T-cell (primary cell): Measurements from ENCODE around the gene CCL3. TPM values are rescaled to one million over a fixed set of nuclear protein-coding genes. Genes with fewer than 3 reads are reported as not detected.

Experiments used
- ATAC-seq, 4 experiments: fragments of 200-7000 bp in 3 of 4; fragments of 150-1000 bp in 1 of 4; cut with Tn5 transposase; replicated peaks in 1 of 4; 1 replicate in 3 of 4; 2 replicates in 1 of 4; pipeline ENCODE4 v1.10.0; 2021; ENCODE audit warnings: moderate library complexity in 3 of 4, mild to moderate bottlenecking in 2 of 4, moderate number of reproducible peaks in 1 of 4
- CTCF ChIA-PET, 2 donors: fragments of 300-600 bp; sonication (Branson Sonifier 250); formaldehyde crosslinking; loops; one replicate each; lab custom pipeline; 2022; ENCODE audit warnings: antibody characterized with exemption in 2 of 2; lab: Charles Lee
- POLR2A ChIA-PET, 2 donors: fragments of 300-600 bp; sonication (Branson Sonifier 250); formaldehyde crosslinking; loops; one replicate each; lab custom pipeline; 2022; ENCODE audit warnings: antibody characterized with exemption in 2 of 2; lab: Charles Lee
- DNase-seq, 35 experiments: peaks; one replicate each; pipeline versions ENCODE4 v3.0.0 to v3.0.0-alpha.2; 2013 to 2023
- H3K27ac ChIP-seq: one replicate; pipeline ENCODE4 v1.5.1; 2013; ENCODE audit warnings: low read length
- H3K27me3 ChIP-seq, 2 experiments: replicated peaks in 1 of 2; 1 replicate in 1 of 2; 2 replicates in 1 of 2; pipeline versions ENCODE4 v1.6.1 to v1.7.0; 2013; ENCODE audit warnings: low read length in 1 of 2, mixed read lengths in 1 of 2; ENCODE audit not compliant: control insufficient read depth in 2 of 2, insufficient read depth in 2 of 2; ENCODE audit errors: extremely low read depth in 1 of 2
- H3K36me3 ChIP-seq, 2 donors: 1 replicate in 1 of 2; 2 replicates in 1 of 2; pipeline versions ENCODE4 v1.6.1 to v1.7.0; 2013; ENCODE audit warnings: low read length in 1 of 2; ENCODE audit not compliant: control insufficient read depth in 2 of 2, insufficient read depth in 1 of 2; ENCODE audit errors: extremely low read depth in 1 of 2
- H3K4me1 ChIP-seq, 2 experiments: 1 replicate in 1 of 2; 2 replicates in 1 of 2; pipeline versions ENCODE4 v1.6.1 to v1.7.0; 2013; ENCODE audit warnings: low read length in 2 of 2, mixed read lengths in 1 of 2; ENCODE audit not compliant: insufficient read depth in 2 of 2, control insufficient read depth in 1 of 2; ENCODE audit errors: extremely low read depth in 1 of 2
- H3K4me3 ChIP-seq, 2 donors: 1 replicate in 1 of 2; 2 replicates in 1 of 2; pipeline versions ENCODE4 v1.5.1 to v1.7.0; 2013; ENCODE audit warnings: mild to moderate bottlenecking in 2 of 2, low read length in 1 of 2, moderate library complexity in 1 of 2; ENCODE audit not compliant: control insufficient read depth in 1 of 2; ENCODE audit errors: extremely low read depth in 1 of 2
- H3K9me3 ChIP-seq: 2 replicates; pipeline ENCODE4 v1.7.0; 2013
- H3K27ac Mint-ChIP-seq, 2 donors: one replicate each; pipeline ENCODE4 v1.8.0; 2020 to 2021; ENCODE audit warnings: mild to moderate bottlenecking in 2 of 2, mixed read lengths in 2 of 2
- H3K27me3 Mint-ChIP-seq, 2 donors: one replicate each; pipeline ENCODE4 v1.8.0; 2021 to 2022; ENCODE audit warnings: mixed read lengths in 2 of 2
- H3K36me3 Mint-ChIP-seq: one replicate; pipeline ENCODE4 v1.8.0; 2021; ENCODE audit warnings: mixed read lengths
- H3K4me1 Mint-ChIP-seq, 3 donors: one replicate each; pipeline ENCODE4 v1.8.0; 2020 to 2022; ENCODE audit warnings: mixed read lengths in 3 of 3, mild to moderate bottlenecking in 1 of 3
- H3K4me3 Mint-ChIP-seq, 3 donors: one replicate each; pipeline ENCODE4 v1.8.0; 2020 to 2022; ENCODE audit warnings: mild to moderate bottlenecking in 3 of 3, mixed read lengths in 3 of 3, moderate library complexity in 3 of 3
- H3K9me3 Mint-ChIP-seq, 3 donors: one replicate each; pipeline ENCODE4 v1.8.0; 2020 to 2022; ENCODE audit warnings: mixed read lengths in 3 of 3
- WGBS: methylation state at CpG from one replicate; pipeline ENCODE4 v1.1.5; 2013; ENCODE audit warnings: missing lambda C conversion rate; ENCODE audit not compliant: insufficient coverage; 5-methylcytosine and 5-hydroxymethylcytosine counted together
- total RNA-seq, 35 experiments: library from RNA in 6 of 35; stranded (reverse) in 6 of 35; fragments of 120-200 nt in 1 of 35; gene quantifications; one replicate each; pipeline versions ENCODE4 v1.2.1 to v1.2.4 and lab custom pipeline; 2013 to 2026

Gene CCL3
- total RNA-seq, 5 donors from 2014 or later (not counting 1 experiment from before 2014, with no cell fraction given) = 2.0 to 6.0 (median 4.8) TPM

GRCh38 chr17:36049643-36050042 is 40.3 kb downstream of the CCL3 start:
- Mint-ChIP-seq H3K4me3 (no peak overlapping the region), H3K4me1 (no peaks in the 10 kb centered on the region), H3K27ac (no peak overlapping the region), H3K9me3 (peaks cover 6 to 33% (median 20%) of the 10 kb centered on the region in 3 donors), H3K36me3 (peaks cover 8% of the 10 kb centered on the region), H3K27me3 (peaks cover 12 to 21% of the 10 kb centered on the region in 2 donors)
- Histone ChIP-seq H3K27ac (no peak overlapping the region), H3K4me1 (no peaks in the 10 kb centered on the region), H3K36me3 (no peaks in the 10 kb centered on the region), H3K27me3 (peaks cover 0 to 11% of the 10 kb centered on the region in 2 experiments), H3K9me3 (peaks cover 3% of the 10 kb centered on the region), H3K4me3 (no peak overlapping the region)
- WGBS = no CpG with 5 or more reads among the region's 2 CpGs
- DNase-seq (no peak), ATAC-seq (no peak)
- CTCF ChIA-PET = no interaction called here
- POLR2A ChIA-PET = no interaction called here

GRCh38 chr17:36048066-36048465 is 41.9 kb downstream of the CCL3 start:
- ChIA-PET CTCF (no interaction called here), POLR2A (no interaction called here)
- no peak for DNase-seq
- Histone ChIP-seq H3K9me3 (peaks cover 3% of the 10 kb centered on the region), H3K27ac (no peak overlapping the region), H3K36me3 (no peaks in the 10 kb centered on the region), H3K27me3 (peaks cover 0 to 11% of the 10 kb centered on the region in 2 experiments), H3K4me3 (no peak overlapping the region), H3K4me1 (no peaks in the 10 kb centered on the region)
- H3K27me3 Mint-ChIP-seq = peaks cover 19 to 26% of the 10 kb centered on the region in 2 donors
- no peaks in the 10 kb centered on the region for H3K4me1 Mint-ChIP-seq
- no peak for ATAC-seq
- no peak overlapping the region for H3K4me3 Mint-ChIP-seq
- WGBS = no CpG with 5 or more reads among the region's 2 CpGs
- peaks cover 6 to 33% (median 20%) of the 10 kb centered on the region in 3 donors for H3K9me3 Mint-ChIP-seq
- H3K36me3 Mint-ChIP-seq = peaks cover 8% of the 10 kb centered on the region
- H3K27ac Mint-ChIP-seq = no peak overlapping the region

Other genes with a start within 250 kb of the CCL3 start
- 1 to 10 TPM in 4 of 5 donors, under 1 TPM in 1; 0.90 to 4.1 (median 1.5) TPM for gene HEATR9, start 221.3 kb downstream of the CCL3 start, total RNA-seq
- 100 to 1,000 TPM; 124 to 557 (median 298) TPM for gene CCL5, start 209.8 kb downstream of the CCL3 start, total RNA-seq
- gene RDM1, start 159.4 kb downstream of the CCL3 start, total RNA-seq = 1 to 10 TPM in 2 of 5 donors, under 1 TPM in 3; 0.40 to 1.5 (median 0.83) TPM
- not detected for gene LYZL6, start 146.4 kb downstream of the CCL3 start, total RNA-seq
- gene CCL16, start 108.6 kb downstream of the CCL3 start, total RNA-seq = not detected
- not detected for gene CCL14, start 103.4 kb downstream of the CCL3 start, total RNA-seq
- not detected for gene CCL15, start 88.6 kb downstream of the CCL3 start, total RNA-seq
- not detected for gene CCL23, start 72.2 kb downstream of the CCL3 start, total RNA-seq
- gene CCL18, start 25.9 kb downstream of the CCL3 start, total RNA-seq = not detected
- 10 to 100 TPM in 3 of 5 donors, 1 to 10 TPM in 2; 6.2 to 20.4 (median 16.1) TPM for gene CCL4, start 13.7 kb upstream of the CCL3 start, total RNA-seq
- gene TBC1D3B, start 86.5 kb upstream of the CCL3 start, total RNA-seq = 10 to 100 TPM in 4 of 5 donors, 1 to 10 TPM in 1; 6.1 to 13.7 (median 12.2) TPM
- 1 to 10 TPM; 1.1 to 7.5 (median 1.4) TPM for gene CCL3L1, start 106.6 kb upstream of the CCL3 start, total RNA-seq
- gene CCL4L2, start 120.9 kb upstream of the CCL3 start, total RNA-seq = 10 to 100 TPM in 1 of 5 donors, 1 to 10 TPM in 4; 1.1 to 12.6 (median 2.2) TPM
- 1 to 10 TPM in 1 of 5 donors, under 1 TPM in 3, not detected in 1; 0.30 to 1.1 (median 0.61) TPM for gene TBC1D3I, start 174.4 kb upstream of the CCL3 start, total RNA-seq
- 1 to 10 TPM in 1 of 5 donors, not detected in 4; 4.9 TPM for gene TBC1D3G, start 233.7 kb upstream of the CCL3 start, total RNA-seq